Measurements from ENCODE around the gene FRMD3. TPM values are rescaled to one million over a fixed set of nuclear protein-coding genes. Genes with fewer than 3 reads are reported as not detected.

The FRMD3 gene
- total RNA-seq, 1 donor from 2014 or later: 0.40 TPM

DNA sequence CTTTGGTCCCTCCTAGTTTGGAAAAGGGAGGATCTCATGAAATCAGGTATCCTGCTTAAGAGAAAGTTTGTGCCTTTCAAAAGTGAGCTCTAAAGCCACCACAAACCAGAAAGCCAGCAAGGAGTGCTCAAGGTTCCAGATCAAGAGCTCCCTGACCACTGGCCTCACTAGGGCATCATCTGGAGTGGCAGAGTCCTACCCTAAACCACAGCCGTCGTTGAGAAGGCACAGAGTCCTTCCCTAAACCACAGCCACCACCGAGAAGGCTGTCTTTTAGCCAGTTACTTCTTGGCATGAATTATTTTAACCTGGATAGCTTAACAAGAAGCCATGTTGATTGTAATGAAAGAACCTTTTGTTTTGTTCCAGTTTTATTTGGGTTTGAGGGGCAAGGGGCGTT, 102.9 kb downstream of the FRMD3 start:
- peaks cover 10% of the 10 kb centered on the region for H3K27me3 Mint-ChIP-seq (ENCODE audit: low read depth)
- peaks cover 4% of the 10 kb centered on the region for H3K4me1 Mint-ChIP-seq
- DNase-seq (ENCODE audit: low spot score in 2 of 2, unreplicated experiment in 2 of 2): no peak
- no peak overlapping the region for H3K4me3 Mint-ChIP-seq
- H3K27ac Mint-ChIP-seq: no peak overlapping the region
- TF ChIP-seq, protein P1, sequence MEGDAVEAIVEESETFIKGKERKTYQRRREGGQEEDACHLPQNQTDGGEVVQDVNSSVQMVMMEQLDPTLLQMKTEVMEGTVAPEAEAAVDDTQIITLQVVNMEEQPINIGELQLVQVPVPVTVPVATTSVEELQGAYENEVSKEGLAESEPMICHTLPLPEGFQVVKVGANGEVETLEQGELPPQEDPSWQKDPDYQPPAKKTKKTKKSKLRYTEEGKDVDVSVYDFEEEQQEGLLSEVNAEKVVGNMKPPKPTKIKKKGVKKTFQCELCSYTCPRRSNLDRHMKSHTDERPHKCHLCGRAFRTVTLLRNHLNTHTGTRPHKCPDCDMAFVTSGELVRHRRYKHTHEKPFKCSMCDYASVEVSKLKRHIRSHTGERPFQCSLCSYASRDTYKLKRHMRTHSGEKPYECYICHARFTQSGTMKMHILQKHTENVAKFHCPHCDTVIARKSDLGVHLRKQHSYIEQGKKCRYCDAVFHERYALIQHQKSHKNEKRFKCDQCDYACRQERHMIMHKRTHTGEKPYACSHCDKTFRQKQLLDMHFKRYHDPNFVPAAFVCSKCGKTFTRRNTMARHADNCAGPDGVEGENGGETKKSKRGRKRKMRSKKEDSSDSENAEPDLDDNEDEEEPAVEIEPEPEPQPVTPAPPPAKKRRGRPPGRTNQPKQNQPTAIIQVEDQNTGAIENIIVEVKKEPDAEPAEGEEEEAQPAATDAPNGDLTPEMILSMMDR (IDR thresholded peaks at IDR 0.05; ENCODE audit: unreplicated experiment): no peak
- H3K9me3 Mint-ChIP-seq: no peaks in the 10 kb centered on the region
- H3K36me3 Mint-ChIP-seq: no peaks in the 10 kb centered on the region

DNA sequence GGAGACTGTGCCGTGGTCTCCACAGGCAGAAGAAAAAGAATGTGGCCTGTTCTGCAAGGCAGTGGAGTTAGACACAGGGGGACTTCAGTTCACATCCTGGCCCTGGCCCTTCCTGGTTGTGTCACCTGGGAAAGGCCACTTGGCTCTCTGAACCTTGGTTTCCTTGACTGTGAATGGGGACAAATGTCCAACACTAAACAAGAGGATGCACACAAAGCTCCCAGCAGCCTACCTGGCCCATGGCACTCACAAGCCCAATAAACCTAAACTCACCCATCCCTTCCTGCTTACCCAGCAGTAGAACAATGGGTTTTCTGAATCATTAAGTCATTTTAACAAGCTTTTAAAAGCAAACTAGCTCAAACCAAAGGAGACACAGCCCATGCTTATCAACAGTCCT, 103.9 kb downstream of the FRMD3 start:
- no peak overlapping the region for H3K4me3 Mint-ChIP-seq
- DNase-seq (ENCODE audit: low spot score in 2 of 2, unreplicated experiment in 2 of 2): no peak
- peaks cover 8% of the 10 kb centered on the region for H3K27me3 Mint-ChIP-seq (ENCODE audit: low read depth)
- no peaks in the 10 kb centered on the region for H3K36me3 Mint-ChIP-seq
- H3K27ac Mint-ChIP-seq: no peak overlapping the region
- TF ChIP-seq, protein P1 (IDR thresholded peaks at IDR 0.05; ENCODE audit: unreplicated experiment): no peak
- no peaks in the 10 kb centered on the region for H3K9me3 Mint-ChIP-seq
- peaks cover 4% of the 10 kb centered on the region for H3K4me1 Mint-ChIP-seq

DNA sequence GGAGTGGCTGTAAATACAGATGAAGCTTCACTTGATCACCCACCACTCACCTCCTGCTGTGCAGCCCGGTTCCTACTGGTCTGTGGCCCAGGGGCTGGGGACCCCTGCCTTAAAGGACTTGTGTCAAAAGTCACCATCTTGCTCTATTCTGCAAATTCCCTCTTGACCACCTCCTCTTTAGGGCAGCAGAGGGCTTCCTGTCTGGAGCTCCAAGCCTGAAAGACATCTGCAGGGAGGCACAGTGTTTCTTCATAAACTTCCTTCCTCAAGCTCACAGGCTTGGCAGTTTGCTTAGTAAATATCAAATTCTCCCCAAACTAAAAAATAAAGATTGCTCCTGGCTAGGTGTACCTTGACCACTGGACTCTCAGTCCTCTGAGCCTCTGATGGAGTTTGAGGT, 104.4 kb downstream of the FRMD3 start:
- Mint-ChIP-seq H3K4me3 (no peak overlapping the region), H3K27ac (no peak overlapping the region), H3K4me1 (peaks cover 4% of the 10 kb centered on the region), H3K9me3 (no peaks in the 10 kb centered on the region), H3K36me3 (no peaks in the 10 kb centered on the region), H3K27me3 (ENCODE audit: low read depth) (peaks cover 8% of the 10 kb centered on the region)
- DNase-seq (ENCODE audit: low spot score in 2 of 2, unreplicated experiment in 2 of 2): no peak
- TF ChIP-seq, protein P1 (IDR thresholded peaks at IDR 0.05; ENCODE audit: unreplicated experiment): no peak

DNA sequence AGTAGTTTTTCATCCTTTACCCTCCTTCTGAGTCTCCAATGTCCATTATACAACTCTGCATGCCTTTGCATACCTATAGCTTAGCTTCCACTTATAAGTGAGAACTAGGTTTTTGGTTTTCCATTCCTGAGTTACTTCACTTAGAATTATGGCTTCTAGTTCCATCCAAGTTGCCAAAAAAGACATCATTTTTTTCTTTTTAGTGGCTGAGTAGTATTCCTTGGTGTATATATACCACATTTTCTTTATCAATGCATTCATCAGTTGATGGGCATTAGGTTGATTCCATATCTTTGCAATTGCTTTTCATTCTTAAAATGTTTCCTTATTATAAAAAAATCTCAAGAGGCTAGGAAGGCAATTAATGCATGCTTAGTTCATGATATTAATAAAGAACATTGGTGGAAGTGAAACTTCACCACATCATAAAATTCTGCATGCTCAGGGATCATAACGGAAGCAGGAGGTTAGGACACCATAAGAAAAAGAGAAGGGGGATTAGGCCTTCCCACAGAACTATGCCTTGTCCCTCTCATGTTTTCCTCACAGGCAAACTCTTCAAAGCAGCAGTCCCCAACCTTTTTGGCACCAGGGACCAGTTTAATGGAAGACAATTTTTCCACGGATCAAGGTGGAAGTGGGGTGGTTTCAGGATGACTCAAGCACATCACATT, 105.2 kb downstream of the FRMD3 start:
- Mint-ChIP-seq H3K27ac (no peak overlapping the region), H3K9me3 (no peaks in the 10 kb centered on the region), H3K4me3 (no peak overlapping the region), H3K4me1 (peaks cover 4% of the 10 kb centered on the region), H3K36me3 (no peaks in the 10 kb centered on the region), H3K27me3 (ENCODE audit: low read depth) (peaks cover 8% of the 10 kb centered on the region)
- no peak for DNase-seq (ENCODE audit: low spot score in 2 of 2, unreplicated experiment in 2 of 2)
- TF ChIP-seq, protein P1 (IDR thresholded peaks at IDR 0.05; ENCODE audit: unreplicated experiment): no peak

DNA sequence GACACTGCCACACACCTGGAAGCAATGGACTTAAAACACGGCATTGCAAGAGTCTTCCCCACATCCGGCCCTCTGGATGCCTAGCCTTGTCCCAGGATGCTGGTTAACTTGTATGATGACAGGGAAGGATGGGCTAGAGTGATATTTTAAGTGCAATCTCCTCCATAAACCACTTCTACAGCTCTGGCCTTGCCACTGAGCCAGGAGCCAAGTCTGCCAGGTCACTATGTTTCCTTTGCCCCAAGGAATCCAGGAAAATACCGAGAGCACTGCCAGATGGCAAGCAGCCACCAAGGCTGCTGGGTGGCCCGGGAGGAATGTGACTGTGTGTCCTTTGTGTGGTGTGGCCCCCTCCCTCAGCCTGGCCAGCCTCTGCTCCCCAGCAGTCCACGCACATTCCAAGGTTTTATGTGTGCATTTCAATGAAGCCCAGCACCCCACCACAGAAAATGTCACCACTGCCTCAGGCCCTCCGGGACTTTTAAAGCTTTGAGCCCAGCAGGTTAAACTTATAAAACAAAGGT, 106.0 kb downstream of the FRMD3 start:
- H3K36me3 Mint-ChIP-seq: no peaks in the 10 kb centered on the region
- H3K4me3 Mint-ChIP-seq: no peak overlapping the region

More for the DNA sequence above, 106.0 kb downstream of the FRMD3 start:
- TF ChIP-seq, protein P1 (IDR thresholded peaks at IDR 0.05; ENCODE audit: unreplicated experiment): no peak
- Mint-ChIP-seq H3K4me1 (peaks cover 4% of the 10 kb centered on the region), H3K27ac (no peak overlapping the region), H3K9me3 (no peaks in the 10 kb centered on the region), H3K27me3 (ENCODE audit: low read depth) (peaks cover 4% of the 10 kb centered on the region)
- no peak for DNase-seq (ENCODE audit: low spot score in 2 of 2, unreplicated experiment in 2 of 2)
